ENCODE data around the gene COA3. TPM values are rescaled to one million over a fixed set of nuclear protein-coding genes. Genes with fewer than 3 reads are reported as not detected.

Gene COA3
- total RNA-seq, 4 donors from 2014 or later = 32.7 to 59.1 (median 49.5) TPM

GRCh38 chr17:42803074-42803883, 4.8 kb upstream of the COA3 start:
- H3K4me1 ChIP-seq = peaks cover 5% of the 10 kb centered on the region
- H3K27me3 ChIP-seq = no peaks in the 10 kb centered on the region
- no peaks in the 10 kb centered on the region for H3K9me3 ChIP-seq
- TF ChIP-seq POLR2AphosphoS5 (IDR thresholded peaks at IDR 0.05) (no peak), POLR2A (IDR thresholded peaks at IDR 0.05) (no peak), CTCF (IDR thresholded peaks at IDR 0.05) (no peak), EP300 (IDR thresholded peaks at IDR 0.05) (no peak)
- no peak overlapping the region for H3K27ac ChIP-seq
- DNase-seq (ENCODE audit: low spot score in 2 of 2) = no peak
- 65% methylated on average over 2 of the region's 2 CpGs for WGBS
- no peaks in the 10 kb centered on the region for H3K36me3 ChIP-seq
- no peak overlapping the region for H3K4me3 ChIP-seq

- Histone ChIP-seq H3K4me1 (peaks cover 29% of the 10 kb centered on the region), H3K36me3 (peaks cover 11% of the 10 kb centered on the region), H3K27me3 (no peaks in the 10 kb centered on the region), H3K4me3 (peak overlapping the region; percentile 77), H3K27ac (peak overlapping the region; percentile 70), H3K9me3 (no peaks in the 10 kb centered on the region)
- WGBS = 15% methylated on average over 10 of the region's 10 CpGs
- TF ChIP-seq EP300 (IDR thresholded peaks at IDR 0.05) (no peak), POLR2AphosphoS5 (IDR thresholded peaks at IDR 0.05) (no peak), POLR2A (IDR thresholded peaks at IDR 0.05) (no peak), CTCF (IDR thresholded peaks at IDR 0.05) (no peak)
- no peak for DNase-seq (ENCODE audit: low spot score in 2 of 2)
Observed at GRCh38 chr17:42798011-42798382, 507 bp downstream of the COA3 start.

- DNase-seq (ENCODE audit: low spot score in 2 of 2) = no peak
- Histone ChIP-seq H3K36me3 (peaks cover 11% of the 10 kb centered on the region), H3K4me1 (peaks cover 29% of the 10 kb centered on the region), H3K4me3 (peak overlapping the region; percentile 77), H3K27me3 (no peaks in the 10 kb centered on the region), H3K9me3 (no peaks in the 10 kb centered on the region), H3K27ac (no peak overlapping the region)
- WGBS = 77% methylated on average over 10 of the region's 10 CpGs
- no peak for TF ChIP-seq POLR2A (IDR thresholded peaks at IDR 0.05)
- no peak for TF ChIP-seq EP300 (IDR thresholded peaks at IDR 0.05)
- TF ChIP-seq CTCF (IDR thresholded peaks at IDR 0.05) = no peak
- no peak for TF ChIP-seq POLR2AphosphoS5 (IDR thresholded peaks at IDR 0.05)
Observed at GRCh38 chr17:42797067-42798007, 1.2 kb downstream of the COA3 start.

GRCh38 chr17:42796066-42796758, 2.3 kb downstream of the COA3 start:
- Histone ChIP-seq H3K36me3 (peaks cover 11% of the 10 kb centered on the region), H3K27me3 (no peaks in the 10 kb centered on the region), H3K4me3 (no peak overlapping the region), H3K4me1 (peaks cover 29% of the 10 kb centered on the region), H3K27ac (no peak overlapping the region), H3K9me3 (no peaks in the 10 kb centered on the region)
- 90% methylated on average over 17 of the region's 18 CpGs for WGBS
- TF ChIP-seq POLR2A (IDR thresholded peaks at IDR 0.05) (no peak), EP300 (IDR thresholded peaks at IDR 0.05) (no peak), CTCF (IDR thresholded peaks at IDR 0.05) (no peak), POLR2AphosphoS5 (IDR thresholded peaks at IDR 0.05) (no peak)
- no peak for DNase-seq (ENCODE audit: low spot score in 2 of 2)

Data from suprapubic skin (tissue), 4 donors.